GM23338 (cell line): ENCODE measurements around the gene NLRX1. TPM values are rescaled to one million over a fixed set of nuclear protein-coding genes. Genes with fewer than 3 reads are reported as not detected.
A peak's percentile ranks its signal among the peaks of the same experiment; 100 is the strongest.

ENCODE experiments used
- ATAC-seq: fragments of 200-7000 bp; cut with Tn5 transposase; 3 replicates; pipeline ENCODE4 v1.9.1; 2020
- DNase-seq: peaks from one replicate; pipeline ENCODE4 v3.0.0-alpha.2; 2015; ENCODE audit warnings: low spot score
- H2AFZ ChIP-seq: fragments of 200-600 bp; sonication (generic); 2 replicates; pipeline ENCODE4 v1.8.0; 2016; ENCODE audit warnings: antibody characterized with exemption, mild to moderate bottlenecking, moderate library complexity
- H3F3A ChIP-seq: fragments of 200-600 bp; sonication (generic); replicated peaks from 2 replicates; pipeline ENCODE4 v1.8.0; 2017; ENCODE audit warnings: antibody characterized with exemption, mixed run types, low read depth
- H3K27ac ChIP-seq: fragments of 200-600 bp; sonication (generic); 2 replicates; pipeline ENCODE4 v1.6.1; 2016; ENCODE audit warnings: low read depth
- H3K27me3 ChIP-seq: fragments of 200-600 bp; sonication (generic); 2 replicates; pipeline ENCODE4 v1.8.0; 2016; ENCODE audit warnings: mild to moderate bottlenecking, mixed run types, moderate library complexity; ENCODE audit not compliant: insufficient read depth
- H3K36me3 ChIP-seq: fragments of 200-600 bp; sonication (generic); 2 replicates; pipeline ENCODE4 v1.8.0; 2016; ENCODE audit warnings: mild to moderate bottlenecking; ENCODE audit not compliant: insufficient read depth
- H3K4me1 ChIP-seq: fragments of 200-600 bp; sonication (generic); 2 replicates; pipeline ENCODE4 v1.8.0; 2016; ENCODE audit warnings: mild to moderate bottlenecking, moderate library complexity; ENCODE audit not compliant: insufficient read depth
- H3K4me2 ChIP-seq: fragments of 200-600 bp; sonication (generic); 2 replicates; pipeline ENCODE4 v1.7.1; 2017; ENCODE audit warnings: mixed run types
- H3K4me3 ChIP-seq: fragments of 200-600 bp; sonication (generic); 2 replicates; pipeline ENCODE4 v1.6.1; 2016; ENCODE audit warnings: mixed run types
- H3K79me2 ChIP-seq: fragments of 200-600 bp; sonication (generic); replicated peaks from 2 replicates; pipeline ENCODE4 v1.8.0; 2017; ENCODE audit warnings: mild to moderate bottlenecking; ENCODE audit not compliant: insufficient read depth
- H3K9me2 ChIP-seq: fragments of 200-600 bp; sonication (generic); 2 replicates; pipeline ENCODE4 v1.8.0; 2017; ENCODE audit not compliant: insufficient read depth
- H4K20me1 ChIP-seq: fragments of 200-600 bp; sonication (generic); replicated peaks from 2 replicates; pipeline ENCODE4 v1.8.0; 2017; ENCODE audit warnings: mild to moderate bottlenecking; ENCODE audit not compliant: insufficient read depth
- H3K27ac Mint-ChIP-seq: 2 replicates; pipeline ENCODE4 v1.8.0; 2020; ENCODE audit warnings: inconsistent platforms, mild to moderate bottlenecking, moderate library complexity, mixed read lengths
- H3K27me3 Mint-ChIP-seq: 3 replicates; pipeline ENCODE4 v1.8.0; 2022; ENCODE audit warnings: low read depth, mild to moderate bottlenecking, moderate library complexity, mixed read lengths, inconsistent platforms; ENCODE audit not compliant: insufficient read depth, poor library complexity
- H3K36me3 Mint-ChIP-seq: 3 replicates; pipeline ENCODE4 v1.8.0; 2021; ENCODE audit warnings: low read depth, mild to moderate bottlenecking, inconsistent platforms, moderate library complexity, mixed read lengths
- H3K4me1 Mint-ChIP-seq: 3 replicates; pipeline ENCODE4 v1.8.0; 2020; ENCODE audit warnings: mild to moderate bottlenecking, inconsistent platforms, mixed read lengths
- H3K4me3 Mint-ChIP-seq: 3 replicates; pipeline ENCODE4 v1.8.0; 2021; ENCODE audit warnings: moderate library complexity, mild to moderate bottlenecking, inconsistent platforms, mixed read lengths
- H3K9me3 Mint-ChIP-seq: 3 replicates; pipeline ENCODE4 v1.8.0; 2020; ENCODE audit warnings: moderate library complexity, mild to moderate bottlenecking, inconsistent platforms, mixed read lengths
- CREB1 ChIP-seq: fragments of 250-450 bp; sonication (Bioruptor Pico); IDR thresholded peaks from 2 replicates; pipeline ENCODE4 v1.5.0; 2020; ENCODE audit warnings: low read depth, mild to moderate bottlenecking, moderate library complexity
- CTCF ChIP-seq, 2 experiments: fragments of 200-600 bp in 1 of 2; sonication (generic) in 1 of 2; conservative IDR thresholded peaks; 2 replicates each; pipeline versions ENCODE4 v1.5.1 to v1.6.1; 2016 to 2017; ENCODE audit warnings: antibody characterized with exemption in 2 of 2, low read depth in 2 of 2, mild to moderate bottlenecking in 2 of 2, moderate library complexity in 1 of 2
- ETS1 ChIP-seq: IDR thresholded peaks from 2 replicates; pipeline ENCODE4 v1.6.1; 2016; ENCODE audit warnings: antibody characterized with exemption
- EZH2 ChIP-seq: fragments of 200-600 bp; sonication (generic); IDR thresholded peaks from one replicate; pipeline ENCODE4 v1.8.0; 2017; ENCODE audit warnings: antibody characterized with exemption, mild to moderate bottlenecking, low read depth; ENCODE audit not compliant: unreplicated experiment
- EZH2phosphoT487 ChIP-seq: fragments of 200-600 bp; sonication (generic); IDR thresholded peaks from one replicate; pipeline ENCODE4 v1.8.1; 2018; ENCODE audit warnings: antibody characterized with exemption; ENCODE audit not compliant: unreplicated experiment
- JUNB ChIP-seq: IDR thresholded peaks from one replicate; pipeline ENCODE4 v1.6.1; 2016; ENCODE audit warnings: antibody characterized with exemption; ENCODE audit not compliant: unreplicated experiment
- NANOG ChIP-seq: IDR thresholded peaks from 2 replicates; pipeline ENCODE4 v1.6.1; 2016; ENCODE audit warnings: antibody characterized with exemption, borderline replicate concordance
- POLR2AphosphoS5 ChIP-seq: IDR thresholded peaks from 2 replicates; pipeline ENCODE4 v1.6.1; 2016; ENCODE audit warnings: antibody characterized with exemption, low read depth
- REST ChIP-seq: IDR thresholded peaks from one replicate; pipeline ENCODE4 v1.6.1; 2018; ENCODE audit warnings: antibody characterized with exemption; ENCODE audit not compliant: unreplicated experiment
- STAT1 ChIP-seq: IDR thresholded peaks from one replicate; pipeline ENCODE4 v1.6.1; 2016; ENCODE audit warnings: antibody characterized with exemption; ENCODE audit not compliant: unreplicated experiment
- ZNF114 ChIP-seq: fragments of 250-450 bp; sonication (Bioruptor Pico); IDR thresholded peaks from 2 replicates; pipeline ENCODE4 v1.5.0; 2020; ENCODE audit warnings: mild to moderate bottlenecking, moderate library complexity
- ZNF331 ChIP-seq: fragments of 250-450 bp; sonication (Bioruptor Pico); IDR thresholded peaks from 2 replicates; pipeline ENCODE4 v1.5.0; 2020; ENCODE audit warnings: low read depth, mild to moderate bottlenecking, moderate library complexity
- ZNF462 ChIP-seq: fragments of 250-450 bp; sonication (Bioruptor Pico); IDR thresholded peaks from 2 replicates; pipeline ENCODE4 v1.5.0; 2020; ENCODE audit warnings: mild to moderate bottlenecking, moderate library complexity
- polyA plus RNA-seq: library from polyadenylated mRNA; unstranded; fragments of >200 nt; fragmentation: Nextera tagmentation; extraction: Ambion mirVana; gene quantifications from 2 replicates; pipeline ENCODE4 v1.2.1, GENCODE V29; 2016
- total RNA-seq: library from RNA; depleted of rRNA; stranded (reverse); fragments of >200 nt; shearing (Covaris generic); gene quantifications from 2 replicates; pipeline ENCODE4 v1.2.3, GENCODE V29; 2014

The NLRX1 gene
- total and polyA plus RNA-seq, 2 experiments from 2014 or later, result 2.8 to 13.8 TPM

GRCh38 chr11:119209186-119209585, 40.7 kb downstream of the NLRX1 start:
- ATAC-seq, result no peak
- H3K4me1 Mint-ChIP-seq, result peaks cover 30% of the 10 kb centered on the region
- Histone ChIP-seq H2AFZ (no peak overlapping the region), H3K27me3 (no peaks in the 10 kb centered on the region), H3F3A (peaks cover 10% of the 10 kb centered on the region), H4K20me1 (peaks cover 39% of the 10 kb centered on the region), H3K27ac (no peak overlapping the region), H3K4me2 (peak overlapping the region; percentile 93; the same call in 1 of the 2 replicates), H3K4me3 (peak overlapping the region; percentile 87; the same call in 1 of the 2 replicates), H3K9me2 (no peaks in the 10 kb centered on the region), H3K79me2 (peaks cover 75% of the 10 kb centered on the region), H3K36me3 (no peaks in the 10 kb centered on the region), H3K4me1 (peaks cover 40% of the 10 kb centered on the region)
- peaks cover 6% of the 10 kb centered on the region for H3K27me3 Mint-ChIP-seq
- peaks cover 2% of the 10 kb centered on the region; the same call in 1 of the 3 replicates for H3K9me3 Mint-ChIP-seq
- no peak for TF ChIP-seq ZNF462
- TF ChIP-seq JUNB, result no peak
- TF ChIP-seq ETS1, result no peak
- TF ChIP-seq POLR2AphosphoS5, result no peak
- TF ChIP-seq REST, result no peak
- no peak for TF ChIP-seq ZNF331 (CRISPR knock-in tag)
- TF ChIP-seq NANOG, result no peak
- TF ChIP-seq STAT1, result no peak
- TF ChIP-seq CTCF (conservative IDR thresholded peaks at IDR 0.05; ENCODE audit: low read depth in 2 of 2), result no peak
- TF ChIP-seq EZH2phosphoT487, result no peak
- TF ChIP-seq ZNF114 (CRISPR knock-in tag), result no peak
- no peak for TF ChIP-seq EZH2
- no peak for TF ChIP-seq CREB1 (CRISPR knock-in tag)
- H3K4me3 Mint-ChIP-seq, result peak overlapping the region; percentile 50; the same call in 2 of the 3 replicates
- H3K27ac Mint-ChIP-seq, result no peak overlapping the region
- DNase-seq, result no peak
- H3K36me3 Mint-ChIP-seq, result peaks cover 5% of the 10 kb centered on the region; the same call in 1 of the 3 replicates
